HL-60 (cell line): ENCODE results near the gene HES5.

Source experiments
- DNase-seq, 2 experiments: peaks; one replicate each; pipeline ENCODE4 v3.0.0-alpha.2; 2010 to 2020; ENCODE audit warnings: low read depth in 1 of 2, low spot score in 1 of 2
- H3K27ac ChIP-seq: fragments of 250-450 bp; sonication (Bioruptor Pico); replicated peaks from 2 replicates; pipeline ENCODE4 v1.5.1; 2020; ENCODE audit warnings: mild to moderate bottlenecking, moderate library complexity
- H3K27me3 ChIP-seq: fragments of 250-450 bp; sonication (Bioruptor Pico); 2 replicates; pipeline ENCODE4 v1.5.1; 2021; ENCODE audit warnings: mild to moderate bottlenecking, moderate library complexity; ENCODE audit not compliant: insufficient read depth, poor library complexity, severe bottlenecking
- H3K4me3 ChIP-seq: replicated peaks from 2 replicates; pipeline ENCODE4 v1.5.1; 2011; ENCODE audit warnings: mild to moderate bottlenecking, control low read depth, low read length; ENCODE audit not compliant: insufficient read depth
- GABPA ChIP-seq: IDR thresholded peaks from 2 replicates; pipeline ENCODE4 v1.6.1; 2012; ENCODE audit warnings: low read depth
- POLR2AphosphoS5 ChIP-seq: IDR thresholded peaks from 2 replicates; pipeline ENCODE4 v1.6.1; 2012; ENCODE audit warnings: low read depth
- SPI1 ChIP-seq: IDR thresholded peaks from 2 replicates; pipeline ENCODE4 v1.6.1; 2012; ENCODE audit warnings: low read depth, mild to moderate bottlenecking, borderline replicate concordance
- TF ChIP-seq, protein P1 (sequence below): IDR thresholded peaks from one replicate; pipeline ENCODE4 v1.5.1; 2011; ENCODE audit warnings: low read length, control low read depth, inconsistent platforms; ENCODE audit not compliant: insufficient read depth
- TF ChIP-seq, protein P2 (sequence below): IDR thresholded peaks from 2 replicates; pipeline ENCODE4 v1.6.1; 2012; ENCODE audit warnings: low read depth; ENCODE audit not compliant: insufficient replicate concordance

The HES5 gene

DNA sequence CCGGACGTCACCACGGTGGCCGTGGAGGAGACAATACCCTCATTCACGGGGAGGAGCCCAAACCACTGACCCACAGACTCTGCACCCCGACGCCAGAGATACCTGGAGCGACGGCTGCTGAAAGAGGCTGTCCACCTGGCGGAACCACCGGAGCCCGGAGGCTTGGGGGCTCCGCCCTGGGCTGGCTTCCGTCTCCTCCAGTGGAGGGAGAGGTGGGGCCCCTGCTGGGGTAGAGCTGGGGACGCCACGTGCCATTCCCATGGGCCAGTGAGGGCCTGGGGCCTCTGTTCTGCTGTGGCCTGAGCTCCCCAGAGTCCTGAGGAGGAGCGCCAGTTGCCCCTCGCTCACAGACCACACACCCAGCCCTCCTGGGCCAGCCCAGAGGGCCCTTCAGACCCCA, 33.1 kb upstream of the HES5 start:
- no peak for TF ChIP-seq SPI1
- TF ChIP-seq POLR2AphosphoS5: no peak
- no peak for TF ChIP-seq GABPA
- TF ChIP-seq, protein P1, sequence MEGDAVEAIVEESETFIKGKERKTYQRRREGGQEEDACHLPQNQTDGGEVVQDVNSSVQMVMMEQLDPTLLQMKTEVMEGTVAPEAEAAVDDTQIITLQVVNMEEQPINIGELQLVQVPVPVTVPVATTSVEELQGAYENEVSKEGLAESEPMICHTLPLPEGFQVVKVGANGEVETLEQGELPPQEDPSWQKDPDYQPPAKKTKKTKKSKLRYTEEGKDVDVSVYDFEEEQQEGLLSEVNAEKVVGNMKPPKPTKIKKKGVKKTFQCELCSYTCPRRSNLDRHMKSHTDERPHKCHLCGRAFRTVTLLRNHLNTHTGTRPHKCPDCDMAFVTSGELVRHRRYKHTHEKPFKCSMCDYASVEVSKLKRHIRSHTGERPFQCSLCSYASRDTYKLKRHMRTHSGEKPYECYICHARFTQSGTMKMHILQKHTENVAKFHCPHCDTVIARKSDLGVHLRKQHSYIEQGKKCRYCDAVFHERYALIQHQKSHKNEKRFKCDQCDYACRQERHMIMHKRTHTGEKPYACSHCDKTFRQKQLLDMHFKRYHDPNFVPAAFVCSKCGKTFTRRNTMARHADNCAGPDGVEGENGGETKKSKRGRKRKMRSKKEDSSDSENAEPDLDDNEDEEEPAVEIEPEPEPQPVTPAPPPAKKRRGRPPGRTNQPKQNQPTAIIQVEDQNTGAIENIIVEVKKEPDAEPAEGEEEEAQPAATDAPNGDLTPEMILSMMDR: no peak
- TF ChIP-seq, protein P2, sequence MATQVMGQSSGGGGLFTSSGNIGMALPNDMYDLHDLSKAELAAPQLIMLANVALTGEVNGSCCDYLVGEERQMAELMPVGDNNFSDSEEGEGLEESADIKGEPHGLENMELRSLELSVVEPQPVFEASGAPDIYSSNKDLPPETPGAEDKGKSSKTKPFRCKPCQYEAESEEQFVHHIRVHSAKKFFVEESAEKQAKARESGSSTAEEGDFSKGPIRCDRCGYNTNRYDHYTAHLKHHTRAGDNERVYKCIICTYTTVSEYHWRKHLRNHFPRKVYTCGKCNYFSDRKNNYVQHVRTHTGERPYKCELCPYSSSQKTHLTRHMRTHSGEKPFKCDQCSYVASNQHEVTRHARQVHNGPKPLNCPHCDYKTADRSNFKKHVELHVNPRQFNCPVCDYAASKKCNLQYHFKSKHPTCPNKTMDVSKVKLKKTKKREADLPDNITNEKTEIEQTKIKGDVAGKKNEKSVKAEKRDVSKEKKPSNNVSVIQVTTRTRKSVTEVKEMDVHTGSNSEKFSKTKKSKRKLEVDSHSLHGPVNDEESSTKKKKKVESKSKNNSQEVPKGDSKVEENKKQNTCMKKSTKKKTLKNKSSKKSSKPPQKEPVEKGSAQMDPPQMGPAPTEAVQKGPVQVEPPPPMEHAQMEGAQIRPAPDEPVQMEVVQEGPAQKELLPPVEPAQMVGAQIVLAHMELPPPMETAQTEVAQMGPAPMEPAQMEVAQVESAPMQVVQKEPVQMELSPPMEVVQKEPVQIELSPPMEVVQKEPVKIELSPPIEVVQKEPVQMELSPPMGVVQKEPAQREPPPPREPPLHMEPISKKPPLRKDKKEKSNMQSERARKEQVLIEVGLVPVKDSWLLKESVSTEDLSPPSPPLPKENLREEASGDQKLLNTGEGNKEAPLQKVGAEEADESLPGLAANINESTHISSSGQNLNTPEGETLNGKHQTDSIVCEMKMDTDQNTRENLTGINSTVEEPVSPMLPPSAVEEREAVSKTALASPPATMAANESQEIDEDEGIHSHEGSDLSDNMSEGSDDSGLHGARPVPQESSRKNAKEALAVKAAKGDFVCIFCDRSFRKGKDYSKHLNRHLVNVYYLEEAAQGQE: no peak
- Histone ChIP-seq H3K27me3 (no peaks in the 10 kb centered on the region), H3K27ac (no peak overlapping the region), H3K4me3 (no peak overlapping the region)
- no peak for DNase-seq

DNA sequence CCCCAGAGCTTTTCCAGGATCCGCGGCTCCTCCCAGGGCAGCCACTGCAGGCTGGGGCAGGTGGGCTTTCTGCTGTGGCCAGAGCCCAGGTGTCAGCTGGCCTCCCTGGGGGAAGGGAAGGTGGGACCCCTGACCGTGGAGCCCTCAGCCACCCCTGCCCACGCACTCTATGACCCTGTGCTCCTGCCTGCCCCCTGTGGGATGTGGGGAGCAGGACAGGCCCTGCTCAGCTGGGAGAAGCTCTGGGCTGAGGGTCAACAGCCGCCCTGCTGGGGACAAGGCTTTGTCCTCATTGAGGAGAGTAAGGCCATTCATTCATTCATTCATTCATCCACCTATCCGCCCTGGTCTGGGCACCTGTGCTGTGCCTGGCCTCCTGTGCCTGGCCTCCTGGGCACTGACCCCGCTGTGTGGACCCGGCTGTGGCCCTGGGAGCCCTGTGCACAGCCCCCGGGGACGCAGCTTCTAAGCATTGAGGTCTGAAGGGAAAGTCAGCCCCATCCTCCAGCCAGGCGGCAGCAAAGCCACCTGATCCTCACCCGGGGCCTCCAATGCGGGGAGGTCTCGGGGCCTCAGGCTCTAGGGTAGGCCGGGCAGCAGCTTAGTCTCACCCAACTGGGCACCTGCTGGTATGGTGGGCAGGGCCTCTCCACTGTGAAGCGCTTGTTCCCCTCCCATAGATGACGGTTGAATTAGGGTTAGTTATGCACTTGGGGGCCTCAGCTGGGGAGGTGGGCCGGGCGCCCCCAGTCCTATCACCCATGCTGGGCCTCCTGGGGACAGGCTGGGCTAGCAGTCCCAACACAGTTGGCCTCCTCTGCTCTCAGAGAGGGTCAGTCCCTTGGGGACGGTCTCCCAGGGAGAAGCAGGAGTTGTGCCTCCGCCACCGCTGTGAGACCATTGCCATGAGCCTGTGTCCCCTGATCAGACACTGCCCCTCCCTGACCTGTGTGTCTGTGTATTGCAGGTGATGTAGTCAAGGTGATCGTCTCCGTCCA, 32.1 kb upstream of the HES5 start:
- TF ChIP-seq POLR2AphosphoS5 (no peak), SPI1 (no peak), GABPA (no peak)
- TF ChIP-seq, protein P1: no peak
- TF ChIP-seq, protein P2: no peak
- DNase-seq: no peak
- H3K27ac ChIP-seq: no peak overlapping the region

DNA sequence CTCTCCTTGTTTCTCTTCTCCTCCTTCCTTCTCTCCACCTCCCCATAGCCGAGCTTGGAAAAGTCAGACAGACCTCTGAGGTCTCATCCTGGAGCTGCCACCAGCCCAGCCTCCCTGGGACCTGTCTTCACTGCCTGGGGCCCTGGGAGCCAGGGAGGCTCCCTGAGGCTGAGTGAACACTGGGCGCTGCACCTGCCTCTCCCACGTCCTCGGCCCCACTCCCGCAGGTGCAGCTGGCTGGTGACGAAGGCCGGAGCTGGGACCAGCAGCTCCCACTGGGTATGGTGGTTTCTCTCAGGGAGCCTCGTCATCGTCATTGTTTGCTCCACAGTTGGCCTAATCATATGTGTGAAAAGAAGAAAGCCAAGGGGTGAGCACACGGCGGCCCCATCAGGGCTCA, 31.4 kb upstream of the HES5 start:
- Histone ChIP-seq H3K4me3 (no peak overlapping the region), H3K27ac (no peak overlapping the region), H3K27me3 (no peaks in the 10 kb centered on the region)
- no peak for TF ChIP-seq GABPA
- no peak for TF ChIP-seq POLR2AphosphoS5
- TF ChIP-seq, protein P2: no peak
- TF ChIP-seq, protein P1: no peak
- TF ChIP-seq SPI1: no peak
- DNase-seq: no peak

More for the DNA sequence above, 32.1 kb upstream of the HES5 start:
- no peak overlapping the region for H3K4me3 ChIP-seq
- H3K27me3 ChIP-seq: no peaks in the 10 kb centered on the region
